Measurements from ENCODE around the gene TMEM132D.
A peak's percentile ranks its signal among the peaks of the same experiment; 100 is the strongest.
"Not testable (repeated sequence)": the region's sequence is repeated elsewhere in the genome, so short reads cannot be mapped to it uniquely, and the experiment has no call there.

The TMEM132D gene

DNA sequence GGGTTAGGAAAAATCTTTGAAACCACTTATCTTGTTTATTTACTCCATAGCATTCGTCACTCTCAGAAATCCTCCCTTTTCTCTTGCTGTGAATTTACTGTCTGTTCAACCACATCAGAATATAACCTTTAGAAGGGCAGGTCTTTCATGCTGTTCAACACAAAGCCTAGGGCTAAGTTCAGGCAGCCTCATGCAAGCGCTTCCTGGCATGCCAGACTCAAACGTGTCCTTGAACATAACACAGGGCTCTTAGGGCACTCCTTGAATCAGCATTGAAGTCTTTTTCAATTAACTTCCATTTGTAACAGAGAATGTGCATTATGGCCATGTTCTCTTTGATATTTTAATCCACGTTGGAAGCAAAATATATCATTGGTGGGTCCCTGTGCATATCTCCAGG lies 672.8 kb downstream of the TMEM132D start:
- no peak for DNase-seq

DNA sequence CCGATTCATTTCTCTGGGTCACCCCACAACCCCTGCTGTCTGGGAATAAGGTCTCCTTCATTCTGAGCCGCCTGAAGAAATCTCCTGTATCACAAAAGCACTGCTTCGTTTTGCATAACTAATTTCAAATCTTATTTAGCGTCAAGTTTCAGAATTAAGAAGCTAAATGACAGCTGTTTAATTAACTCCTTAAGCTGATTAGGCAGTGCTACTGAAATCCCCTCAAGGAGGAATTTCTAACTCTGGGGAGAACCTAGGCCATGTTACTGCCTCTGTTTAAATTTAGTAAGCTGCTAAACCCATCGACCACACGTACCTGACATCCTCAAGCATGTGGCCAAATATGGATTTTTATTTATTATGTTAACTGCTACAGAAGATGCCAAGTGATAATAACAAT lies 677.0 kb downstream of the TMEM132D start:
- DNase-seq = no peak

DNA sequence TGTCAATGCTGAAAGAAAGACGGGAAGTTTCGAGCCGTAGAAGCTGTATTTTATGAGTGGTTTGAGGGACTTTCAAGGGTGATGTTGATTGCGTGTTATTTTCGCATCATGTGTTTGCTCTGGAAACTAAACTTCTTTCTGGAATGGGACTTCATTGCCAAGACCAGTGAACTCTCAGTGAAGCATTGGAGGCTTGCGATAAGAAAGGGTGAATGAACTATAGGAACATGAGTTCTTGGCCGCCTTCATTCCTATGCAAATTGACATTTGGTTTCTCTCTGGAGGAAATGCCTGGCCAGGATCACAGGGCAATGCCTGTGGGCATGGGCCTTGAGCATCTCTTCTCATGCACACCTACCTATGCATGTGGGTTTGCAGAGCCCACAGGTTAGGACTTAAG lies 677.8 kb downstream of the TMEM132D start:
- no peak for DNase-seq

DNA sequence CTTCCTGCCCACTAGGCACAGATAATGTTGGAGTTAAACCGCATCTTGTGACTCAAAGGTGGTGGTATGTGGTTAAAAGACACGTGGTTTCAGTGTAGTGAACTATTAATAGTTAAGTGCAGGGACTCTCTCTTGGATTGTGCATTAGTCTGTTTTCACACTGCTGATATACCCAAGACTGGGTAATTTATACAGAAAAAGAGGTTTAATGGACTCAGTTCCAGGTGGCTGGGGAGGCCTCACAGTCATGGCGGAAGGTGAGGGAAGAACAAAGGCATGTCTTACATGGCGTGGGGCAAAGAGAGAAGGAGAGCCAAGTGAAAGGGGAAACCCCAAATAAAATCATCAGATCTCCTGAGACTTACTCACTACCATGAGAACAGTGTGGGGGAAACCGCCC lies 688.3 kb downstream of the TMEM132D start:
- no peak for DNase-seq

DNA sequence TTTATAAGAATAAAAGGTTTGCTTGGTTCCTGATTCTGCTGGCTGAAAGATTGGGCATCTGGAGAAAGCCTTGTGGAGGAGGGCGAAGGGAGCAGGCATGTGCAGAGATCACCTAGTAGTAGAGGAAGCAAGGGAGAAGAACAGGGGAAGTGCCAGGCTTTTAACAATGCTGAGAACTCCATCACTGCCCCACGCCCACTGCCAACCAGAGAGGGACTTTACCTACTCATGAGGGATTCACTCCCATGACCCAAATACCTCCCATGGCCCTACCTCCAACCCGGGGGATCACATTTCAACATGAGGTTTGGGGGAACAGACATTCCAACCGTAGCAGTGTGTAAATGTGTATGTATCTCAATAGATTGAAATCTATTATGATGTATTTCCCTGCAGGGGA lies 690.3 kb downstream of the TMEM132D start:
- no peak for DNase-seq

DNA sequence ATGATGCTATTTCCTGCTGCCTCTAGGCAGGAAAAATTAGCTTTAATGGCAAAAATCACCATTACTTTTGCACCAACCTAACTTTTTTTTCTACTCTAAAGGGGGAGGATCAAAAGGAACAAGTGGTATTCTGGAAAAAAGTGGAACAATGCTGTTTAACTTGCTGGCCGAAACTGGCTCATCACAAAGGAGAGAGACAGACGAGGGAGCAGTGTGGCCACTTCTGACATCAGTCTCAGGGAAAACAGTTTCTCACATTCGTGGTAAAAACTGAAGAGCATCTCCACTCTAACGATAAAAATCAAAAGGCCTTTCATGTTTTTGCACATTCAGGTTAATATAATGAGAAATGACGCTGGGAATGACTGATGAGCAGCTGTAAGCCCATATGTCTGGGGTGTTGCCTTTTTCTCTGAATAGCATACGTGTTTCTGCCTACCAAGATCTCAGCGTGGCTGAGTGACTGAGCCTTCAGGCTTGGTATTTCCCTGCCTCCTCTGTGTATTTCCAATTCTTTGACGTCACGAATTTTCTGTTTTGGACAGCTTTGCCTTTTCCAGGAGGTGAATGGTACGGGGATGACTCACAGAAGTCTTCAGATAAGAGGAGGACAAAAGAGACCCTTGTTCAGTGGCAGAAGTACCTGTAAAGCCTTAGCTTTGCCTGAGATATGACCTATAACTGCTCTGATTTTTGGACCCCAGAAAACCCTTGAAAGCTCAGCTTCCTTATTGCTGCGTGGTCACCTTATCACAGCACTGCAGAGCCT lies 691.8 kb downstream of the TMEM132D start:
- peak; percentile 39 for DNase-seq

DNA sequence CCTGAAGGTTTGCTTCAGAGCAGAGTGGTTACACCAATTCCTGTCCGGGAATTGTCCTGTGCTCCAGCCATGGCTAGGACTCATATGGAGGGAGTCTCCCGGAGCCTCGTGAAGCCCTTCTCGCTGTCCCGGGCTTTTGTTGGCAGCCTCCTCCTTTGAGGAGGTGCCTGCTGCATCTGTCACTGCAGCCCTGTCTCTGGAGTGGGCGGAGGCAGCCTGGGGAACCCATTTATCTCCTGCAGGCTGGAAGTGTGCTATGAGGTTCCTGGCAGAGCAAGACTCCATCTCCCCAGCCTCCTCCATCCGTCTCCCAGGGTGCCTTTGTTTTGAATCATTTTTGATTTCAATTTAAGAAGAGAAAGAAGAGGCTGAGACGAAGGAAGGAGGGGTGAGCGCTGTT lies 695.3 kb downstream of the TMEM132D start:
- DNase-seq = no peak

DNA sequence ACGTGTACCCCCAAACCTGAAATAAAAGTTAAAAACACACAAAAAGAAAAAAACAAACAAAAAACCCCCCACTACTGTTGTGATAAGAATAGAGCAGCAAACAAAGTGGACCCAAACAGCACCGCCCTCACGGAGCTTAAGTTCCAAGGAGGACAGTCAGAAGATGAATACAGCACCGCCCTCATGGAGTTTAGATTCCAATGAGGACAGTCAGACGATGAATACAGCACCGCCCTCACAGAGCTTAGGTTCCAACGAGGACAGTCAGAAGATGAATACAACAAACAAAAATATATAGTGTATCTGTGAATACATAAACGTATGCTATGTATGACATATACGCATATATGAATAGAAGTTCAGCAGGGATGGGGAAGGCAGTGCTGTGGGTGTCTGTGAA lies 696.7 kb downstream of the TMEM132D start:
- DNase-seq = no peak

DNA sequence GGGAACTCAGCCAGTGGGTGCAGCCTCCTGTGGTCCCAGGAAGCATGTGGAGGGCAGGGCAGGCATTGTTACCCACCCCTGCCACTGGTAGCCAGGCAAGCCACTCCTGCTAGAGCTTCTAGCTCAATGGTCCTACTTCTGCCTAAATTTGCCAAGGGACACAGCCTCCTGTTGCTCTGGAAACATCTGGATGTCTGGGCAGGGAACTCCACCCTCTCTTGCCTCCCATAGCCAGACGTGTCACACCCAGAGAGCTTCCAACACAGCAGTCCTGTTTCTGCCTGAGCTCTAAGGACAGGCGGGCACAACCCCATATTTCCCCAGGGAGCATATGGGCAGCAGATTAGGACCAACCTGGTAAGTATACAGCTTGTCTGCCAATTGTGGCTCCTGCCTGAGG lies 700.4 kb downstream of the TMEM132D start:
- DNase-seq = no peak

DNA sequence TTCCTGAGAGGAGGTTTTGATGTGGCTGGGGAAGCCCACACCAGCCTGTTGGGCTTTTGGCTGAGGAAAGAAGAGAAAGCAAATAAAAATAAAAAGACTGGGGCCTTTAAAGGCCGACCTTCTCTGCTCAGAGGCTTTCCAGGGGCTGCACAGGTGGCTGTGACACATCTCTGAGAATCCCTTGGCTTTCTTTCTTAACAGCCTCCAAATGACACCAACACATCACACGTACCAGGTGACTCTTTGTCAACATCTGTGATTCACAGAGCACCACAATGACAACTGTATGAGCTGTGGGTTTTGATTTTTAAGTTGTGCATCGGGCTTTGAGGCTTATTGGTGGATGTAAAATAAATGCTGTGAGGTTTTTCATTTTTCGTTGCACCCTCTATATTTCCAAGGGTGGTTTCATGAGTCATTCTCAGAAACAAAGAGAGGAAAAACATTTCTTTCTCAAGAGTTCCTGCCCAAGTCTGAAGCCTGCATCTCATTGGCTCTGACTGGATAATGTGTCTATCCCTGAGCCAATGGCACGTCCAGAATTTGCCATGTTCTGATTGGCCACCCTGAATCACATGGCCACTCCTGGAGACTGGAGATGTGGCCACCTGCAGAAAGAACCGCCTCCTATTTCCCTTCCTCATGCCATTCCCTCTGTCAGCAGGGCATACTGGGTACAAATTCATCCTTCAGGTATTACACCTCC lies 701.6 kb downstream of the TMEM132D start:
- DNase-seq = no peak

DNA sequence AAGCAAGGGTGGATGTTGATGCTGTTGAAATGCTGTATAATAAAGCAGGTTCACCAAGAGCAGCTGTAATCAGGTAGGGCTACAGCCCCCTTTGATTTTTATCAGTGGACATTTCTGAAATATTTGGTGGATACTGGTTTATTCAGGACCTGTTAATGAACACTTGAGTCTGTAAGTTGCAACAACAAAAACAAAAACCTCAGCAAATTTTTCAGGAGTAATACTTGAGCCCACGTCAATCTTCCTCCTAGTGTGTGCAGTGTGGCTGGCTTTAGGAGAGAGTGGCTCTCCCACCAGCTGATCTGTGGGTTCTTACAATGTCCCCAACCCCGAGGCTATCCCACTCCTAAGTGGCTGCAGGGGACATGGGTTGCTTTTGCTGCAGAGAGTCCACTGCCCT lies 702.8 kb downstream of the TMEM132D start:
- no peak for DNase-seq

DNA sequence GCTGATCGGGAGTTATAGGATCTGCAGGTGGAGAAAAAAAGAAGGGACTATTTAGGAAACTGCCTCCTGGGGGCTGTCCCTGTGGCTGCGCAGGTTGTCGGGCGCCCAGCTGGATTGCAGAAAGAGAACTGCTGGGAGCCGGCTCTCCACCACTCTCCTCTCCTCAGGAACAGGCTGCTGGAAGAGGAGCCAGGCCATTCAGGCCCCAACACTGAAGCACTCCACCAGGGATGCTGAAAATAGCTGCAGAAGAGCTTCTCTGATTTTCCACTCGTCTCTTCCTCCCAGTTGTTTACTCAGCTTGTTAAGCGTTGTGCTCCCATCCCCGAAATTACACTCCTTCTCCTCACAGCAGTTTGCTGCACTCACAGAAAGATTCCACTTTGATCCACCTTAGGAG lies 703.2 kb downstream of the TMEM132D start:
- DNase-seq = no peak

DNA sequence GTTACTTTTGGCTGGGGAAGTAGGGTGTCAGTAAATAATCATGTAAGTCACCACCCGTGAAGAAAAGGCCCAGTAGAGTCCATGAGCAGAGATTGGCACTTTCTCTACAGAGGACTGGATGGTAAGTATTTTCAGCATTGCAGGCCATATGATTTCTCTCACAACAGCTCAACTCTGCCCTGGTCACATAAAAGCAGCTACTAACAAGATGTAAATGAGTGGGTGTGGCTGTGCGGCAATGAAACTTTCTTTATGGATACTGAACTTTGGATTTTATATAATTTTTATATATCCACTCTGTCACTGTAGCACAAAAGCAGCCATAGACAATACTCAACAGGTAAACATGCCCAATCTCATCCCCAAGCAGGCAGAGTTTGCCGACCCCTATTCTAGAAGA lies 706.9 kb downstream of the TMEM132D start:
- no peak for DNase-seq

DNA sequence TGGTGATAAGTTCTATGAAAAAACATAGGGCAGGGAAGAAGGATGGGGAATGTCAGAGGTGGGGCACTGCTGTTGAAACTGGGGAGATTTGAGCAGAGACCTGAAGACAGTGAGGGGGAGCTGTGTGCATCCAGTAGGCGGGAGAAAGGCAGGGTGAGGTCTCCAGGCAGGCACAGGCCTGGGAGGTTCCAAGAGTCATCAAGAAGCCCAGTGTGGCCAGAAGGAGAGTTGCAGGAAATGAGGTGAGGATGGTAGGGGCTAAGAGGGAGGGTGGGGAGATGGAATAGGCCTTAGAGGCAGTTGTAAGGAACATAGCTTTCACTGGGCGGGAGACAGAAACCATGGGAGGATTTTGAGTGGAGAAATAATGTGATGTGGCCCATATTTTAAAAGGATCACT lies 708.7 kb downstream of the TMEM132D start:
- DNase-seq = no peak

DNA sequence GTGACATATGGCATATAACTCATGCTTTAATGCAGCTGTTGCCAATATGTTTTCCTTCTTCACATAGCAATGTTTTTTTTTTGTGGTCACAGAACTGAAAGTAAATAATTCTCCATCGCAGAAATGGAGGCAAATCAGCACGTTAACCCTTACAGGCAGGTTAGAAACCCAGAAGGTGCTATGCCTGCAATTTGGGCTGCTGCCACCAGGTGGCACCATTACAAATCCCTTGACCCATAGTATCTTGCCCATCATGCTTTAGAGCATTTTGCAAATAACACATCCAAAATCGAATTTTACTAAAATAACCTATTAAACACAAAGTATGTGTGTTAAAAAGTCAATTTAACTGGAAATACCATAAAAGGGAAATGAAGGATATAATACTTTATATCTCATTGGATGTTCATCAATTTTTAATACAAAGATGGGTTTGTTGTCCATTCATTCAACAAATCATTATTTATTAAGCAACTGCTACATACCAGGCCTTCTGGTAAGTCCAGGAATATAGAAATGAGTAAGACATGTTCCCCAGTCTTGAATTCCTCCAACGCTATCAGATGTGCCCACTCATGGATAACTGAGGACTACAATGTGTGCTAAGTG lies 710.5 kb downstream of the TMEM132D start:
- no peak for DNase-seq

DNA sequence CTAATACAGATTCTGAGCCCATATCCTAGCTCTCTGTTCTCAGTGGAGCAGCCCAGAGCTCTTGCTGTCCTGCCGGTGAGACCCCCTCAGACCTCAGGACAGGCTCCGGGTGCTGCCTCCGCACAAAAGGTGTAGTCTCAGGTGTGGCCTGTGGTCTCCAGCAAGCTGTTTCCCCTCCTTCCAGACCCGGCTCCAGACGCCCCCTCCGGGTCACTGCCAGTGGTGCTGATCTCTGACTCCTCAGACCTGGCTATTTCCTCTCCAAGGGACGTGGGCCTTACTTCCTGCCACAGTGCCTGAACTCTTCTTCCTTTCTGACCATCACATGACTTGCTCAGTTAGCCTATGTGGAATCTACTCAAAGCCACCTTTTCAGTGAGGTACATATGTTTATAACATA lies 713.0 kb downstream of the TMEM132D start:
- no peak for DNase-seq

DNA sequence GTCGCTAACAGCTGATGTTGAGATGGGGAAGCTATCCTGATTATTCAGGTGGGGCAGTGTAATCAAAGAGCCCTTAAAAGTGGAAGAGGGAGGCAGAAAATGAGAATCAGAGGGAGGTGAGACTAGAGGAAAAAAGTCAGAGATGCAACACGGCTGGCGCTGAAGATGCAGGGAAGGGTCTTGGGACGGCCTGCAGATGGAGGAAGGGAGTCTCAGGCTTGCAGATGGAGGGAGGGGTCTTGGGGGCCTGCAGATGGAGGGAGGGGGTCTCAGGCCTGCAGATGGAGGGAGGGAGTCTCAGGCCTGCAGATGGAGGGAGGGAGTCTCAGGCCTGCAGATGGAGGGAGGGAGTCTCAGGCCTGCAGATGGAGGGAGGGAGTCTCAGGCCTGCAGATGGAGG lies 713.9 kb downstream of the TMEM132D start:
- not testable (repeated sequence) for DNase-seq

DNA sequence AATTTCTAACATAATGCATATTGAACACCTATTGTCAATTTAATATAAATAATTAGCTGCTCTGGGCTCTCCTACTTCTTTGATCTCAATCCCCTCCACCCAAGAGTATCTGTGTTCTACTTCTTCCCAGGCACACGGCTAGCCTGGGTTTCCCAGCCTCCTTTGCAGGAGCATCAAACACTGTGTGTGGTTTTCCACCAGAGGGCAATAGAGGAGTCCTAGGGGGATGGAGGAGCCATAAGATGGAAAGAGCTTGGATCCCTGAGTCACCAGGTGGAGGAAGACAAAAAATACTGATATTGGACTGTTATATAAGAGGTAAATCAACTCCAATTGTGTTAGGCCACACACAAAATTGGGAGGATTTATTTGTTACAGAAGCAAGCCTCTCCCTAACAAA lies 716.9 kb downstream of the TMEM132D start:
- no peak for DNase-seq

DNA sequence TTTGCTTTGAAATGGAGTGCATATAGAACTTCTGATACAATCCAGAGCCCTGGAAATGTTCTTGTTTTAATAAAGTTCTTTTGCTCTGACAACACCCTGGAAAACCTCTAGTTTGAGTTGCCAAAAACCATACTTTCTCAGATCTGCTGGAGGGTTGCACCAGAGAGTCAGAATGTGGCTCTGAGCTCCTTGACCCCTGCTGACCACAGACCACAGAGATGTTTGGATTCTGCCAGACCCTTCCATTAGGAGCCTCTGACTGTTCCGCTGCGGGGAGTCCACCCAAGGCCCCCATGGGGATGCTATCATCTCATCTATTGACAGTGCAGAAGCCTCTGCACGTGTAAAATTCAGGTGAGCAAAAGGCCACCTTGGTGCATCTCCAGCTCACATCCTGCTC lies 718.0 kb downstream of the TMEM132D start:
- peak; percentile 51 for DNase-seq

DNA sequence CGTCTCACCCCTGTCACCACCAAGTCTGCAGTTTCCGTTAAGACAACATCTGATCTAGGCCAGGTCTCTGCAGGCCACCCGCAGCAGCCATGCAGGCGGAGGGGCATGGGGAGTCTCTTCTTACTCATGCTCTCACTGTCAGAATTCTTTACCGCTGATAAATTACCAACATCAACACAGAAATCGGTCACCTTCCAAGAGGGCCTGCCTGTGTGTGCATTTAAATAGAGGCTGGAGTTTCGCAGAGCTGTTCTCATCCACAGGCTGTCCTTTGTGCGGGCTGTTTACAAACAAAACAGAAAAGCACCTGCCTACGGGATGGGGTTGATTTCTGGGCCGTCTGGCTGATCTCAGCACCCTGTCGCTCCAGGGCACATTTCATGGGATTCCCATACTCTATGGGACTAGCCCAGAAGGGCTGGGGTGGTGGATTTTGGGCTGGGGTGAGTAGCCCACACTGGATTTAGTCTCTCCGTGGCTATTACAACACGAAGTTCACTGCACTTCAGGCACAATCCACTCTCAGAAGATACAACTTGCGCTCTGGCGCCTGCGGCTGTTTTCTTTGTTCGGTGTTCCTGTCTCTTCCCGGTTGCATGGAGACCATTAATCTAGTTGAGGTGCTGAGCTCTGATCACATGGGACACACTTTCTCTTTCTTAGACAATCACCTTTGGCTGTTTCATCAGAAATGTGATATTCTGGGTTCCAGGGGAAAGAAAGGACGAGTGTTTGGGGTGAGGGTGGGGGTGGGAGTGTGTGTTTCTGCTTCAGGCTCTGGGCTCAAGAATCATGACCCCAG lies 719.5 kb downstream of the TMEM132D start:
- peak; percentile 14 for DNase-seq

DNA sequence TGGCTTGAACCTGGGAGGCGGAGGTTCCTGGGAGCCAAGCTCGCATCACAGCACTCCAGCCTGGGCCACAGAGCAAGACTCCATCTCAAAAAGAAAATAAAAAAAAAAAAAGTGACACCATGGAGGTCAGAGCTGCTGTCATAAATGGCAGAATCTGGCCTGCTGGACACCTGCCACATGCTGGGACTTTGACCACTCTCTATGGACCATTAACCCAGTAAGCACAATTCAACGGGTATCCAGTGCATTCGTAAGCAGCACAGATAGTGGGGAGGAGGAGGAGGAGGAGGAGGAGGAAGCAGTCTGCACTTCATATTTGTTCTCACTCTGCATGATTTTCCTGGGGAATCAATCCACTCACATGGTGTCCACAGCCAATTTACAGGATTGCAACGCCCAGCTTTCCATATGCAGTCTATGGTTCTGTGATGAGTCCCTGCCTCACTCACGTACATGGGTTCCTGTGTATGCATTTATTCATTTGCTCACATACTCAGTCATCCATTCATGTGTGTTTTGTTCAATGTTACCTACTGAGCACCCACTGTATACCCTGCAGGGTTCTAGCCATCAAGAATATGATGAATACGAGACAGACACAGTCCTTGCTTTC lies 723.8 kb downstream of the TMEM132D start:
- no peak for DNase-seq

DNA sequence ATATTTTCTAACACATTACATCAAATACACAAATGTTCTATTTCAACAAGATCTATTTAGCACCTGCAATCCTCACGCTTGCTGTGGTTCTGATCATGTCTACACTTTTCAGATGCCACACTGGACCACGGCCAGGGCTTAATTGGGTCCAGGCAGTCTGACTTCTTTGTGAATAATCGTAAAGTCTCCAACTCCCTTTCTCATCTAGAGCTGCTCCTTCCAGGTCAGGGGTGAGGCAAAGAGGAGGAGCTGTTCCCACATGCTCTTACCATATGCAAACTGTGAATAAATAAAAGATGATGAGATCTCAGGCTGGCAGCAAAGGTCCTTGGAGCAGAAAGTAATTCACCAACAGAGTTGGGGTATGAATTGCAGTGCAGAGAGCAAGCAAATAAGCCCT lies 733.9 kb downstream of the TMEM132D start:
- DNase-seq = no peak

DNA sequence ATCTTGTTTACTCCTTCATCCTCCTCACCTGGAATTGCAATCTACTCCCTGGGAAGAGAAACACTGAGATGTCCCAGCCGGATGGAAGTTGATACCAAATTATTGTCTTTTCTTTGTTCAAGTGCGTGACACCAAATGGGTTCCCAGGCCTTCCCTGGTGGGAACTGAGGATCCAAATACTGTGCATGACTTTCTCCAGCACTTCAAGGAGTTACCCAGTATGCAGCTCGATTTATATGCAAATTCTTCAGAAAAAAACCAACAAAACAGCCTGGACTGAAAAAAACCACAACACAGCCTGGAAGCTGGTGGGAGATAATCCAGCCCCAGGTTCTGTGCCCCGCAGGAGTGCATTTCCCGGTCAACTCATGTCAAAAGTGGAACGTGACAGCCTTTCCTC lies 740.0 kb downstream of the TMEM132D start:
- DNase-seq = no peak
